Upper lobe of left lung (tissue), 6 donors: ENCODE data around the gene UBE2E1. TPM values are rescaled to one million over a fixed set of nuclear protein-coding genes. Genes with fewer than 3 reads are reported as not detected.

ENCODE experiments used
- ATAC-seq, 2 donors: fragments of 200-7000 bp; cut with Tn5 transposase; one replicate each; pipeline ENCODE4 v1.9.1; 2022; ENCODE audit warnings: mild to moderate bottlenecking in 2 of 2, moderate library complexity in 2 of 2; ENCODE audit not compliant: low FRiP score in 2 of 2
- DNase-seq, 2 donors: peaks; one replicate each; pipeline ENCODE4 v3.0.0-alpha.2; 2019 to 2020
- H3K27ac ChIP-seq, 4 donors: fragments of 200-600 bp; sonication (generic); one replicate each; pipeline ENCODE4 v1.5.1; 2016 to 2019
- H3K27me3 ChIP-seq, 4 donors: fragments of 200-600 bp; sonication (generic); one replicate each; pipeline ENCODE4 v1.5.1; 2017 to 2019
- H3K36me3 ChIP-seq, 4 donors: fragments of 200-600 bp; sonication (generic); one replicate each; pipeline ENCODE4 v1.5.1; 2016 to 2019
- H3K4me1 ChIP-seq, 4 donors: fragments of 200-600 bp; sonication (generic); one replicate each; pipeline ENCODE4 v1.5.1; 2018 to 2019
- H3K4me3 ChIP-seq, 4 donors: fragments of 200-600 bp; sonication (generic); one replicate each; pipeline ENCODE4 v1.5.1; 2017 to 2019; ENCODE audit warnings: mild to moderate bottlenecking in 2 of 4, moderate library complexity in 1 of 4
- H3K9me3 ChIP-seq, 4 donors: fragments of 200-600 bp; sonication (generic); one replicate each; pipeline ENCODE4 v1.5.1; 2018 to 2019
- CTCF ChIP-seq, 6 experiments: fragments of 450-650 bp in 4 of 6; fragments of 200-600 bp in 2 of 6; sonication (generic) in 2 of 6; IDR thresholded peaks; one replicate each; pipeline ENCODE4 v1.5.1; 2016 to 2019; ENCODE audit warnings: antibody characterized with exemption in 6 of 6
- EP300 ChIP-seq, 4 donors: sonication (generic); formaldehyde crosslinking; IDR thresholded peaks; one replicate each; pipeline ENCODE4 v1.5.1; 2017; ENCODE audit warnings: antibody characterized with exemption in 4 of 4, control low read depth in 2 of 4
- POLR2A ChIP-seq, 4 donors: fragments of 450-650 bp; IDR thresholded peaks; one replicate each; pipeline ENCODE4 v1.5.1; 2016 to 2017; ENCODE audit warnings: antibody characterized with exemption in 4 of 4, mild to moderate bottlenecking in 2 of 4
- POLR2AphosphoS5 ChIP-seq, 2 donors: sonication (generic); formaldehyde crosslinking; IDR thresholded peaks; one replicate each; pipeline ENCODE4 v1.5.1; 2017; ENCODE audit warnings: antibody characterized with exemption in 2 of 2
- WGBS, 2 donors: methylation state at CpG; one replicate each; pipeline ENCODE4 v1.1.5; 2017 to 2018; 5-methylcytosine and 5-hydroxymethylcytosine counted together
- total RNA-seq, 6 donors: library from RNA; depleted of rRNA in 4 of 6; stranded (reverse); fragments of >200 nt in 4 of 6; gene quantifications; one replicate each; pipeline versions ENCODE4 v1.1.0 to v1.2.1, GENCODE V29; 2016 to 2021
- donor health status: DM: no; HTN: no; CAD: no; lungs with moderate emphysema.
- donor health status: DM: no; HTN: yes; CAD: no; lungs with severe emphysema.

The UBE2E1 gene
- total RNA-seq, 6 donors from 2014 or later, result 44.8 to 108 (median 80.5) TPM

GRCh38 chr3:23781051-23781450, 24.7 kb upstream of the UBE2E1 start:
- DNase-seq (no peak), ATAC-seq (no peak)
- Histone ChIP-seq H3K27me3 (no peaks in the 10 kb centered on the region), H3K4me3 (no peak overlapping the region), H3K4me1 (peaks cover 0 to 2% (median 0%) of the 10 kb centered on the region in 4 donors), H3K9me3 (no peaks in the 10 kb centered on the region), H3K27ac (no peak overlapping the region), H3K36me3 (no peaks in the 10 kb centered on the region)
- no peak for TF ChIP-seq POLR2AphosphoS5 (IDR thresholded peaks at IDR 0.05)
- TF ChIP-seq EP300 (IDR thresholded peaks at IDR 0.05), result no peak
- no peak for TF ChIP-seq CTCF (IDR thresholded peaks at IDR 0.05)
- no peak for TF ChIP-seq POLR2A (IDR thresholded peaks at IDR 0.05)
- WGBS, 2 donors, result 96 to 100% methylated on average over 1 of the region's 1 CpG

DNA sequence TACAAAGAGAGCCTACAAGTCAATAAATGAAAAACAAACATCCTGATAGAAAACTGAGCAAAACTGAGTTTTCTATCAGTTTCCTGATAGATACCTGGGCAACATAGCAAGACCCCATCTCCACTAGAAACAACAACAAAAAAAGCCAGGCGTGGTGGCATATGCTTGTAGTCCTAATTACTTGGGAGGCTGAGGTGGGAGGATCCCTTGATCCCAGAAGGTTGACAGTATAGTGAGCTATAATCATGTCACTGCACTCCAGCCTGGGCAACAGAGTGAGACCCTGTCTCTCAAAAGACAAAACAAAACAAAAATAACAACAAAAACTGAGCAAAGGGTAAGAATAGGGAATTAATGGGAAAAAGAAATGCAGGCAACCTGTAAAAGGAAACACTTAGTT, 23.9 kb upstream of the UBE2E1 start:
- no peaks in the 10 kb centered on the region for H3K9me3 ChIP-seq
- H3K27ac ChIP-seq, result no peak overlapping the region
- no peak for TF ChIP-seq POLR2A (IDR thresholded peaks at IDR 0.05)
- no peak for TF ChIP-seq EP300 (IDR thresholded peaks at IDR 0.05)
- no peak for TF ChIP-seq POLR2AphosphoS5 (IDR thresholded peaks at IDR 0.05)
- no peak for TF ChIP-seq CTCF (IDR thresholded peaks at IDR 0.05)
- peaks cover 0 to 2% (median 0%) of the 10 kb centered on the region in 4 donors for H3K4me1 ChIP-seq
- H3K36me3 ChIP-seq, result no peaks in the 10 kb centered on the region
- ATAC-seq (no peak), DNase-seq (no peak)
- 85% methylated on average over 1 of the region's 1 CpG for WGBS, 2 donors
- H3K27me3 ChIP-seq, result no peaks in the 10 kb centered on the region
- H3K4me3 ChIP-seq, result no peak overlapping the region

- ATAC-seq (no peak), DNase-seq (no peak)
- Histone ChIP-seq H3K4me3 (no peak overlapping the region), H3K9me3 (no peaks in the 10 kb centered on the region), H3K27me3 (no peaks in the 10 kb centered on the region), H3K27ac (no peak overlapping the region), H3K4me1 (peaks cover 0 to 2% (median 0%) of the 10 kb centered on the region in 4 donors), H3K36me3 (no peaks in the 10 kb centered on the region)
- 57 to 62% methylated on average over 6 of the region's 6 CpGs for WGBS, 2 donors
- TF ChIP-seq POLR2AphosphoS5 (IDR thresholded peaks at IDR 0.05), result no peak
- TF ChIP-seq POLR2A (IDR thresholded peaks at IDR 0.05), result no peak
- TF ChIP-seq CTCF (IDR thresholded peaks at IDR 0.05), result no peak
- TF ChIP-seq EP300 (IDR thresholded peaks at IDR 0.05), result no peak
These were observed 20.6 kb upstream of the UBE2E1 start for GRCh38 chr3:23785097-23785645.

GRCh38 chr3:23785882-23786281, 19.9 kb upstream of the UBE2E1 start:
- no peak for DNase-seq
- Histone ChIP-seq H3K27ac (no peak overlapping the region), H3K36me3 (no peaks in the 10 kb centered on the region), H3K4me1 (peaks cover 0 to 2% (median 0%) of the 10 kb centered on the region in 4 donors), H3K27me3 (no peaks in the 10 kb centered on the region), H3K4me3 (no peak overlapping the region), H3K9me3 (no peaks in the 10 kb centered on the region)
- TF ChIP-seq CTCF (IDR thresholded peaks at IDR 0.05), result no peak
- no peak for TF ChIP-seq POLR2AphosphoS5 (IDR thresholded peaks at IDR 0.05)
- TF ChIP-seq EP300 (IDR thresholded peaks at IDR 0.05), result no peak
- TF ChIP-seq POLR2A (IDR thresholded peaks at IDR 0.05), result no peak
- ATAC-seq, result no peak
- 62 to 67% methylated on average over 2 of the region's 2 CpGs for WGBS, 2 donors

- Histone ChIP-seq H3K27me3 (no peaks in the 10 kb centered on the region), H3K4me3 (no peak overlapping the region), H3K4me1 (no peaks in the 10 kb centered on the region), H3K9me3 (no peaks in the 10 kb centered on the region), H3K27ac (no peak overlapping the region), H3K36me3 (no peaks in the 10 kb centered on the region)
- no peak for ATAC-seq
- WGBS, 2 donors, result 92 to 93% methylated on average over 2 of the region's 2 CpGs
- no peak for DNase-seq
- no peak for TF ChIP-seq POLR2AphosphoS5 (IDR thresholded peaks at IDR 0.05)
- TF ChIP-seq POLR2A (IDR thresholded peaks at IDR 0.05), result no peak
- no peak for TF ChIP-seq EP300 (IDR thresholded peaks at IDR 0.05)
- no peak for TF ChIP-seq CTCF (IDR thresholded peaks at IDR 0.05)
These were observed 14.1 kb upstream of the UBE2E1 start for GRCh38 chr3:23791678-23792077.
